ENCODE measurements around the gene MAP3K20. TPM values are rescaled to one million over a fixed set of nuclear protein-coding genes. Genes with fewer than 3 reads are reported as not detected.

Gene MAP3K20
- total and polyA plus RNA-seq, 10 of the 15 experiments (the other 5 are each of a cell fraction or from before 2014, with no cell fraction given): 0.04 to 5.6 (median 2.3) TPM

- SMC1A ChIA-PET (ENCODE audit: uncharacterized antibody, unreplicated experiment): interaction anchor here (1.0 to 5.9 kb wide), 3 partner anchors 173 to 419 kb away, joined by 3 to 62 read pairs (median 23); no protein-coding TSS in a partner anchor
- TF ChIP-seq ESRRA (IDR thresholded peaks at IDR 0.05; ENCODE audit: low read length): no peak
- no peak for DNase-seq (ENCODE audit: low read depth, low spot score)
- Histone ChIP-seq H3K4me3 (no peak overlapping the region), H3K27me3 (replicated peaks in 1 of 2; ENCODE audit: control insufficient read depth in 2 of 2, insufficient read depth in 2 of 2, low read length in 1 of 2) (no peaks in the 10 kb centered on the region; a peak in 2 of 4 replicates), H2AFZ (ENCODE audit: control insufficient read depth, low read depth, low read length) (no peak overlapping the region), H3K27ac (ENCODE audit: control insufficient read depth, insufficient read depth) (no peak overlapping the region), H3K9me3 (replicated peaks; ENCODE audit: control insufficient read depth, insufficient read depth, low read length) (no peaks in the 10 kb centered on the region), H3K4me2 (ENCODE audit: control insufficient read depth, insufficient read depth) (no peak overlapping the region), H3K79me2 (ENCODE audit: control insufficient read depth, insufficient read depth, low read length) (no peaks in the 10 kb centered on the region), H3K4me1 (ENCODE audit: control insufficient read depth, insufficient read depth, low read length) (no peaks in the 10 kb centered on the region), H4K20me1 (ENCODE audit: control insufficient read depth, insufficient read depth) (no peaks in the 10 kb centered on the region), H3K36me3 (ENCODE audit: control insufficient read depth in 2 of 2, insufficient read depth in 2 of 2, low read length in 1 of 2) (no peaks in the 10 kb centered on the region), H3K9ac (ENCODE audit: control insufficient read depth, insufficient read depth, low read length) (no peak overlapping the region)
- in situ Hi-C loops (cut with MboI) (no loop called here), intact Hi-C loops (cut with micrococcal nuclease; ENCODE audit: unreplicated experiment) (no loop called here)
- POLR2A ChIA-PET: no interaction called here
- WGBS (ENCODE audit: insufficient coverage, insufficient replicate concordance, low lambda C conversion rate, missing lambda C conversion rate): 46% methylated on average over 9 of the region's 9 CpGs
- no peak for ATAC-seq
- RAD21 ChIA-PET (ENCODE audit: unreplicated experiment): interaction anchor here (0.6 kb wide), 1 partner anchor 179 kb away, joined by 3 read pairs; no protein-coding TSS in a partner anchor
- CTCF ChIA-PET: interaction anchor here (0.6 to 6.9 kb wide), 4 partner anchors 65 to 1328 kb away, joined by 3 to 132 read pairs (median 3); no protein-coding TSS in a partner anchor
- FAIRE-seq: no peak
- BruUV-seq (replicated peaks): no TSS peak
Measured at GRCh38 chr2:173030561-173031490, 44.8 kb upstream of the MAP3K20 start.

DNA sequence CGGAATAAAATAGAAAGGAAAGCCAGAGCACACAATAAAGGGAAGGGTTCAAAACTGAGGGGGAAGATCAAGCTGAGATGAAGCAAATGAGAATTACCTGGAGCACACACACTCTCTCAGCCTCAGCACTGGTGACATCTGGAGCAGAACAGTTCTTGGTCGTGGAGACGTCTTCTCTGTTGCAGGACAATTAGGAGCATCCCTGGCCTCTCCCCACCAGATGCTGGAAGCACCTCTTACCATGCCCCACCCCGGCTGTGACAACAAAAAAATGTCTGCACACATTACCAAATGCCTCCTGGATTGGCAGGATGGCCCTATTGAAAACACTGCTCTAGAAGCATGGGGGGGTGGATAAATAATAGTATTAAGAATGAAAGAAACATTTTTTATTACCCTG, 43.6 kb upstream of the MAP3K20 start:
- no peak for DNase-seq (ENCODE audit: low read depth, low spot score)
- Histone ChIP-seq H3K79me2 (ENCODE audit: control insufficient read depth, insufficient read depth, low read length) (no peaks in the 10 kb centered on the region), H3K27ac (ENCODE audit: control insufficient read depth, insufficient read depth) (no peak overlapping the region), H3K9ac (ENCODE audit: control insufficient read depth, insufficient read depth, low read length) (no peak overlapping the region), H3K4me1 (ENCODE audit: control insufficient read depth, insufficient read depth, low read length) (no peaks in the 10 kb centered on the region), H2AFZ (ENCODE audit: control insufficient read depth, low read depth, low read length) (no peak overlapping the region), H3K4me3 (no peak overlapping the region), H3K9me3 (replicated peaks; ENCODE audit: control insufficient read depth, insufficient read depth, low read length) (no peaks in the 10 kb centered on the region), H3K4me2 (ENCODE audit: control insufficient read depth, insufficient read depth) (no peak overlapping the region), H3K36me3 (ENCODE audit: control insufficient read depth in 2 of 2, insufficient read depth in 2 of 2, low read length in 1 of 2) (no peaks in the 10 kb centered on the region), H3K27me3 (replicated peaks in 1 of 2; ENCODE audit: control insufficient read depth in 2 of 2, insufficient read depth in 2 of 2, low read length in 1 of 2) (no peaks in the 10 kb centered on the region; a peak in 1 of 4 replicates), H4K20me1 (ENCODE audit: control insufficient read depth, insufficient read depth) (no peaks in the 10 kb centered on the region)
- POLR2A ChIA-PET: no interaction called here
- 41% methylated on average over 4 of the region's 4 CpGs for WGBS (ENCODE audit: insufficient coverage, insufficient replicate concordance, low lambda C conversion rate, missing lambda C conversion rate)
- in situ Hi-C loops (cut with MboI): no loop called here
- no TSS peak for BruUV-seq (replicated peaks)
- no peak for TF ChIP-seq CBFB (IDR thresholded peaks at IDR 0.05; ENCODE audit: low read depth)
- TF ChIP-seq NFIC (IDR thresholded peaks at IDR 0.05; ENCODE audit: low read depth, low read length): no peak
- no peak for TF ChIP-seq EGR1 (IDR thresholded peaks at IDR 0.05; ENCODE audit: borderline replicate concordance in 1 of 2, low read depth in 2 of 2, low read length in 2 of 2)
- TF ChIP-seq ESRRA (IDR thresholded peaks at IDR 0.05; ENCODE audit: low read length): no peak
- intact Hi-C loops (cut with micrococcal nuclease; ENCODE audit: unreplicated experiment): no loop called here
- CTCF ChIA-PET: interaction anchor here (6.9 kb wide), 1 partner anchor 179 kb away, joined by 132 read pairs; no protein-coding TSS in a partner anchor
- SMC1A ChIA-PET (ENCODE audit: uncharacterized antibody, unreplicated experiment): no interaction called here
- RAD21 ChIA-PET (ENCODE audit: unreplicated experiment): no interaction called here
- FAIRE-seq: no peak
- no peak for ATAC-seq
